Urinary bladder (tissue), 4 donors: ENCODE data around the gene ADARB1. TPM values are rescaled to one million over a fixed set of nuclear protein-coding genes. Genes with fewer than 3 reads are reported as not detected.
"Not testable (repeated sequence)": the region's sequence is repeated elsewhere in the genome, so short reads cannot be mapped to it uniquely, and the experiment has no call there.

Experiments used
- DNase-seq: peaks from one replicate; pipeline ENCODE4 v3.0.0-alpha.2; 2015; ENCODE audit errors: extremely low spot score
- H3K27ac ChIP-seq: one replicate; pipeline ENCODE4 v1.5.1; 2013; ENCODE audit warnings: low read depth, mild to moderate bottlenecking, moderate library complexity
- H3K36me3 ChIP-seq: one replicate; pipeline ENCODE4 v1.6.1; 2013; ENCODE audit warnings: mild to moderate bottlenecking, moderate library complexity; ENCODE audit not compliant: insufficient read depth
- H3K4me1 ChIP-seq: one replicate; pipeline ENCODE4 v1.6.1; 2013; ENCODE audit warnings: mild to moderate bottlenecking, moderate library complexity; ENCODE audit not compliant: insufficient read depth
- H3K4me3 ChIP-seq: one replicate; pipeline ENCODE4 v1.5.1; 2013; ENCODE audit warnings: low read depth, low read length
- WGBS: extraction: QIAGEN DNeasy Blood & Tissue Kit; methylation state at CpG from one replicate; pipeline ENCODE4 v1.1.7; 2013; 5-methylcytosine and 5-hydroxymethylcytosine counted together
- polyA plus RNA-seq: library from polyadenylated mRNA; stranded (reverse); fragments of 200-250 nt; gene quantifications from one replicate; pipeline ENCODE4 v1.2.3, GENCODE V29; 2013
- total RNA-seq: library from RNA; depleted of rRNA; stranded (reverse); fragments of >200 nt; gene quantifications from one replicate; pipeline ENCODE4 v1.2.3, GENCODE V29; 2014
- donor health status: healthy with polysubstance abuse.
- donor health status: healthy.

The ADARB1 gene
- total and polyA plus RNA-seq, 2 donors: 35.3 to 79.8 TPM

GRCh38 chr21:45134279-45135076, 60.1 kb downstream of the ADARB1 start:
- DNase-seq: no peak
- H3K36me3 ChIP-seq: no peaks in the 10 kb centered on the region
- no peak overlapping the region for H3K27ac ChIP-seq
- H3K4me3 ChIP-seq: no peak overlapping the region
- H3K4me1 ChIP-seq: no peaks in the 10 kb centered on the region
- WGBS: 94% methylated on average over 29 of the region's 29 CpGs

- 44% methylated on average over 3 of the region's 3 CpGs for WGBS
Measured at GRCh38 chr21:45135122-45135521, 60.7 kb downstream of the ADARB1 start.

DNA sequence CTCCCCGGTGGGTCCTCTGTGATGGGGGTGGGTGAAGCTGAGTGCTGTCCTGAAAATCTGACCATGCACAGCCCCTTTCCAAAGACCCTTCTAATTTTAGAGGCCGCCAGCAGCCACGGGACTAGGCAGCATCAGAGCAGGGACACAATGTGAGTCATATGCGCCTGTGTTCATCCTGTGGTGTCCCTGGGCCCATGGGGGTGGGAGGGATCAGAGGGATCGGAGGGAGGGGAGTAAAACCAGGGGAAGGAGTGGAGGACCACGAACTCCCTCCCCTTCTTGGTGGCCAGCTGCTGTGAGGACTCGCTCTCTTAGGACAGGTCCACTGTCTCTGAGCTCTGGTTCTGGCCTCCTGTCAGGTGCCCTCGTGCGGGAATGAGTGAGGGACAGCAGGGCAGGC, 61.5 kb downstream of the ADARB1 start:
- Histone ChIP-seq H3K36me3 (no peaks in the 10 kb centered on the region), H3K4me1 (no peaks in the 10 kb centered on the region), H3K27ac (no peak overlapping the region), H3K4me3 (no peak overlapping the region)
- DNase-seq: no peak
- 86% methylated on average over 9 of the region's 9 CpGs for WGBS

More at GRCh38 chr21:45135122-45135521, 60.7 kb downstream of the ADARB1 start:
- Histone ChIP-seq H3K27ac (no peak overlapping the region), H3K4me3 (no peak overlapping the region), H3K36me3 (no peaks in the 10 kb centered on the region), H3K4me1 (no peaks in the 10 kb centered on the region)
- no peak for DNase-seq

GRCh38 chr21:45136500-45136899, 62.1 kb downstream of the ADARB1 start:
- Histone ChIP-seq H3K4me1 (no peaks in the 10 kb centered on the region), H3K36me3 (no peaks in the 10 kb centered on the region), H3K27ac (no peak overlapping the region), H3K4me3 (no peak overlapping the region)
- 89% methylated on average over 8 of the region's 8 CpGs for WGBS
- no peak for DNase-seq

DNA sequence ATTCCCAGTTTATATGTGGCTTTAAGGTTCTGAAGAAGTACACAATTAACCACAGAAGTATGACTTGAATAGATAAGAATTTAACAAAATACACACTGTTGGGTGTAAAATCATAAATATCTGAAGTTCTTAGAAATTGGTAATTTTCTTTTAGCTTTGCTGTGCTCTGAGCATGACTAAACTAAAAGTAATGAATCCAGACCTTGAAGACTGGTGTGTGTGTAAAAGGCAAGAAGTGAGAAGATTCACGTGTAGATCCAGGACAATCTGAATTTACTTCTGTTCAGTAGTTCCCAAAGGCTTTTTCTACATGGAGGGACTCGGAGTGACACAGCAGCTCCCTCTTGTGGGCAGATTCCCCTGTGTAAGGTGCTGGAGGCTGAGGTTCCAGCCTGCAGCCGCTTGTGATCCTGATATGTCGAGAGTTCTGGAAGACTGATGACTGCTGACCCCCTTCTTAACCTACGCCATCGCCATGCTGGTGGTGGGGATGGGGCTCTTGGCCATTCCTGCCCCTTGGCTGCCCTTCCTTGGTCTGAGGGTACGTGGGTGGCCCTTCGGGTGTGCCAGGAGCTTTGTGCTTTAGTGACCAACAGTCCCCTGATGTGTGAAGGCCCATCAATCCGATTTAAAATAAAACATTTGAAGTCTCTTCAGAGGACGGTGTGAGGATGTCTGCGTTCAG, 62.7 kb downstream of the ADARB1 start:
- 39% methylated on average over 11 of the region's 11 CpGs for WGBS

GRCh38 chr21:45137612-45137937, 63.2 kb downstream of the ADARB1 start:
- Histone ChIP-seq H3K36me3 (no peaks in the 10 kb centered on the region), H3K4me3 (no peak overlapping the region), H3K27ac (no peak overlapping the region), H3K4me1 (no peaks in the 10 kb centered on the region)
- DNase-seq: no peak

More for the DNA sequence above, 62.7 kb downstream of the ADARB1 start:
- Histone ChIP-seq H3K27ac (no peak overlapping the region), H3K4me1 (no peaks in the 10 kb centered on the region), H3K36me3 (no peaks in the 10 kb centered on the region), H3K4me3 (no peak overlapping the region)
- DNase-seq: peak; percentile 65

GRCh38 chr21:45138199-45139002, 64.0 kb downstream of the ADARB1 start:
- no peak for DNase-seq
- H3K4me1 ChIP-seq: no peaks in the 10 kb centered on the region
- no peaks in the 10 kb centered on the region for H3K36me3 ChIP-seq
- no peak overlapping the region for H3K4me3 ChIP-seq
- no peak overlapping the region for H3K27ac ChIP-seq
- 49% methylated on average over 12 of the region's 12 CpGs for WGBS

- not testable (repeated sequence) for H3K4me1 ChIP-seq, DNase-seq, H3K4me3 ChIP-seq, H3K36me3 ChIP-seq, H3K27ac ChIP-seq
- 86% methylated on average over 7 of the region's 7 CpGs for WGBS
Measured at GRCh38 chr21:45139003-45139360, 64.6 kb downstream of the ADARB1 start.

- Histone ChIP-seq H3K36me3 (no peaks in the 10 kb centered on the region), H3K4me3 (no peak overlapping the region), H3K27ac (no peak overlapping the region), H3K4me1 (no peaks in the 10 kb centered on the region)
- 94% methylated on average over 13 of the region's 13 CpGs for WGBS
- no peak for DNase-seq
Measured at GRCh38 chr21:45139473-45139872, 65.1 kb downstream of the ADARB1 start.

DNA sequence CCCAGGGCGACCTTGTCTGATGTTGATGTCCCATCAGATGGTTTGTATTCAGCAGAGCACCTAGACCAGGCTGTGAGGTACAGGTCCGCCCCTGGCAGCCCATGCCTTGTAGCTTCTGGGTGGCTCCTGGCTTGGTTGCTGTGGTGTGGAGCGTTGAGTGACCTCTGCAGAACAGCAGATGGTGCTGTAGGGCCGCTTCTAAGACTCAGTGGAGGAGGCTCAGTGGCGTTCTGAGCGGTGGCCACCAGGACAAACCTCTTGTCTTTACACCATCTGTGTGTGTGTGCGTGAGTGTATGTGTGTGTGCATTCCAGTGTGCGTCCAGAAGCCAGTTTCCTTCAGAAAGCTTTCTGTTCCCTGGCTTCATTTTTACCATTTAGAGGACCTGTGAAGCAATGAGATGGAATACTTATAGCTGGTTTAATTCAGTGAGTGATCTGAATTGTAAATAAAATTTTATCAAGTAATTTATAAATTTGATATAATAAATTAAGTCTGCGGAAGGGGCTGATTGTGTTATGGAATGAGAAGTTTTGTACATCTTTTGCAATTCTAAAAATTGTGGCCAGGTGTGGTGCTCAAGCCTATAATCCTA, 66.1 kb downstream of the ADARB1 start:
- no peaks in the 10 kb centered on the region for H3K4me1 ChIP-seq
- no peak overlapping the region for H3K27ac ChIP-seq
- no peak overlapping the region for H3K4me3 ChIP-seq
- DNase-seq: peak; percentile 58
- H3K36me3 ChIP-seq: no peaks in the 10 kb centered on the region
- WGBS: 27% methylated on average over 9 of the region's 9 CpGs

- not testable (repeated sequence) for H3K27ac ChIP-seq, H3K4me3 ChIP-seq, H3K4me1 ChIP-seq, H3K36me3 ChIP-seq, DNase-seq
- 86% methylated on average over 4 of the region's 4 CpGs for WGBS
Measured at GRCh38 chr21:45140944-45141343, 66.6 kb downstream of the ADARB1 start.

- H3K4me3 ChIP-seq: no peak overlapping the region
- no peak overlapping the region for H3K27ac ChIP-seq
- H3K4me1 ChIP-seq: no peaks in the 10 kb centered on the region
- no peak for DNase-seq
- WGBS: 93% methylated on average over 5 of the region's 5 CpGs
- H3K36me3 ChIP-seq: no peaks in the 10 kb centered on the region
Measured at GRCh38 chr21:45141507-45141906, 67.1 kb downstream of the ADARB1 start.

GRCh38 chr21:45142469-45143308, 68.3 kb downstream of the ADARB1 start:
- DNase-seq: no peak
- no peaks in the 10 kb centered on the region for H3K4me1 ChIP-seq
- no peak overlapping the region for H3K4me3 ChIP-seq
- WGBS: 74% methylated on average over 12 of the region's 12 CpGs
- H3K27ac ChIP-seq: no peak overlapping the region
- H3K36me3 ChIP-seq: no peaks in the 10 kb centered on the region
